Measurements from ENCODE around the gene SLC31A2. TPM values are rescaled to one million over a fixed set of nuclear protein-coding genes. Genes with fewer than 3 reads are reported as not detected.

Gene SLC31A2
- total RNA-seq, 1 donor from 2014 or later, result 17.0 TPM

- DNase-seq, result peak; percentile 1
These were observed 1.2 kb downstream of the SLC31A2 start for GRCh38 chr9:113151696-113152630.

- DNase-seq, result no peak
These were observed 1.9 kb downstream of the SLC31A2 start for GRCh38 chr9:113152699-113153098.

GRCh38 chr9:113153599-113153998 lies 2.8 kb downstream of the SLC31A2 start:
- no peak for DNase-seq

GRCh38 chr9:113154471-113154870 lies 3.7 kb downstream of the SLC31A2 start:
- no peak for DNase-seq

- no peak for DNase-seq
These were observed 4.1 kb downstream of the SLC31A2 start for GRCh38 chr9:113154946-113155345.

GRCh38 chr9:113155911-113156588 lies 5.2 kb downstream of the SLC31A2 start:
- DNase-seq, result no peak

GRCh38 chr9:113156880-113157279 lies 6.1 kb downstream of the SLC31A2 start:
- DNase-seq, result no peak

- no peak for DNase-seq
These were observed 7.6 kb downstream of the SLC31A2 start for GRCh38 chr9:113158446-113158845.

GRCh38 chr9:113160571-113160970 lies 9.8 kb downstream of the SLC31A2 start:
- no peak for DNase-seq

- DNase-seq, result no peak
These were observed 12.2 kb downstream of the SLC31A2 start for GRCh38 chr9:113163001-113163400.

GRCh38 chr9:113164536-113165300 lies 13.9 kb downstream of the SLC31A2 start:
- DNase-seq, result no peak

- DNase-seq, result no peak
These were observed 15.2 kb downstream of the SLC31A2 start for GRCh38 chr9:113166039-113166438.

- DNase-seq, result no peak
These were observed 18.0 kb downstream of the SLC31A2 start for GRCh38 chr9:113168809-113169208.

GRCh38 chr9:113173341-113173740 lies 22.5 kb downstream of the SLC31A2 start:
- DNase-seq, result no peak

GRCh38 chr9:113176803-113177202 lies 26.0 kb downstream of the SLC31A2 start:
- no peak for DNase-seq

GRCh38 chr9:113177251-113177650 lies 26.4 kb downstream of the SLC31A2 start:
- DNase-seq, result no peak

GRCh38 chr9:113178087-113178486 lies 27.3 kb downstream of the SLC31A2 start:
- no peak for DNase-seq

- DNase-seq, result no peak
These were observed 29.0 kb downstream of the SLC31A2 start for GRCh38 chr9:113179839-113180238.

GRCh38 chr9:113181165-113181564 lies 30.4 kb downstream of the SLC31A2 start:
- no peak for DNase-seq

GRCh38 chr9:113183956-113184488 lies 33.2 kb downstream of the SLC31A2 start:
- no peak for DNase-seq

- DNase-seq, result no peak
These were observed 33.7 kb downstream of the SLC31A2 start for GRCh38 chr9:113184539-113184938.

GRCh38 chr9:113185271-113185670 lies 34.5 kb downstream of the SLC31A2 start:
- no peak for DNase-seq

Data from skin of body (tissue), 2 donors.